ENCODE measurements around the gene IRF7. TPM values are rescaled to one million over a fixed set of nuclear protein-coding genes. Genes with fewer than 3 reads are reported as not detected.

IRF7 gene
- total RNA-seq, 5 donors from 2014 or later (not counting 1 experiment from before 2014, with no cell fraction given), result 58.9 to 128 (median 73.7) TPM

- no CpG with 5 or more reads among the region's 13 CpGs for WGBS (ENCODE audit: insufficient coverage)
- POLR2A ChIA-PET, result no interaction called here
- H3K9me3 ChIP-seq, result no peaks in the 10 kb centered on the region
Observed at GRCh38 chr11:620201-620600, 4.5 kb upstream of the IRF7 start.

DNA sequence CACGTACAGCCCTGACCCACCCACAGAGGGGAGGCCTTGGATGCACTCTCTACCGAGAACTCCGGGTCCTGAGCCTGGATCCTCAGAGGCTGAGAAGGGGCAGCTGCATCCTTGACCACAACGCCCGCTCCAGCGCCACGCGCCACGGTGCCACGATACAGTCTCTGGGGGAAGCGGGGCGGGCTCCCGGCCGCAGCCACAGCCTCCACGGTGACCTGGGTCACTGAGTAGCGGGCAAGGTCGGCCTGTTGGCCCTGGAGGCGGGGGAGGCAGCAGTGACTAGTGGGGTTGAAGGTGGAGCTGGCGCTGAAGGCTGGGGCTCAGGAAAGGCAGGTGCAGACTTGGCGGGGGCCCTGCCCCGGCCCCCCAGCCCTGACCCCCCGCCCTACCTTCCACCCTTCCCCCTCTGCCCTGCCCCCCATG is 3.9 kb upstream of the IRF7 start:
- H3K27me3 ChIP-seq (replicated peaks in 1 of 2; ENCODE audit: control insufficient read depth in 2 of 2, extremely low read depth in 1 of 2, insufficient read depth in 2 of 2, low read length in 1 of 2), result peaks cover 0 to 26% of the 10 kb centered on the region in 2 experiments
- DNase-seq (no peak), ATAC-seq (replicated peaks in 1 of 4) (no peak)
- WGBS (ENCODE audit: insufficient coverage), result 96% methylated on average over 8 of the region's 22 CpGs
- no peak overlapping the region for H3K4me3 ChIP-seq (ENCODE audit: control insufficient read depth in 1 of 2, extremely low read depth in 1 of 2, low read length in 1 of 2)
- peaks cover 0 to 21% of the 10 kb centered on the region in 2 experiments for H3K4me1 ChIP-seq (ENCODE audit: control insufficient read depth in 1 of 2, extremely low read depth in 1 of 2, insufficient read depth in 2 of 2, low read length in 2 of 2)
- Mint-ChIP-seq H3K9me3 (no peaks in the 10 kb centered on the region), H3K27ac (no peak overlapping the region), H3K27me3 (peaks cover 0 to 4% of the 10 kb centered on the region in 2 donors), H3K36me3 (no peaks in the 10 kb centered on the region), H3K4me1 (peaks cover 5 to 10% (median 9%) of the 10 kb centered on the region in 3 donors), H3K4me3 (no peak overlapping the region)
- no peak overlapping the region for H3K27ac ChIP-seq (ENCODE audit: low read length)
- H3K36me3 ChIP-seq (ENCODE audit: control insufficient read depth in 2 of 2, extremely low read depth in 1 of 2, insufficient read depth in 1 of 2, low read length in 1 of 2), result peaks cover 0 to under 1% of the 10 kb centered on the region in 2 donors
- CTCF ChIA-PET, result no interaction called here
- POLR2A ChIA-PET, result no interaction called here
- no peaks in the 10 kb centered on the region for H3K9me3 ChIP-seq

More at GRCh38 chr11:620201-620600, 4.5 kb upstream of the IRF7 start:
- DNase-seq (no peak), ATAC-seq (replicated peaks in 1 of 4) (no peak)
- peaks cover 5 to 10% (median 8%) of the 10 kb centered on the region in 3 donors for H3K4me1 Mint-ChIP-seq
- CTCF ChIA-PET, result no interaction called here
- Histone ChIP-seq H3K4me1 (ENCODE audit: control insufficient read depth in 1 of 2, extremely low read depth in 1 of 2, insufficient read depth in 2 of 2, low read length in 2 of 2) (peaks cover 0 to 15% of the 10 kb centered on the region in 2 experiments), H3K4me3 (ENCODE audit: control insufficient read depth in 1 of 2, extremely low read depth in 1 of 2, low read length in 1 of 2) (no peak overlapping the region), H3K27me3 (replicated peaks in 1 of 2; ENCODE audit: control insufficient read depth in 2 of 2, extremely low read depth in 1 of 2, insufficient read depth in 2 of 2, low read length in 1 of 2) (peaks cover 0 to 32% of the 10 kb centered on the region in 2 experiments), H3K27ac (ENCODE audit: low read length) (no peak overlapping the region), H3K36me3 (ENCODE audit: control insufficient read depth in 2 of 2, extremely low read depth in 1 of 2, insufficient read depth in 1 of 2, low read length in 1 of 2) (no peaks in the 10 kb centered on the region)
- H3K27ac Mint-ChIP-seq, result no peak overlapping the region
- peaks cover under 1 to 4% of the 10 kb centered on the region in 2 donors for H3K27me3 Mint-ChIP-seq
- H3K4me3 Mint-ChIP-seq, result no peak overlapping the region
- no peaks in the 10 kb centered on the region for H3K9me3 Mint-ChIP-seq
- H3K36me3 Mint-ChIP-seq, result no peaks in the 10 kb centered on the region

- WGBS (ENCODE audit: insufficient coverage), result 92% methylated on average over 15 of the region's 24 CpGs
- H3K9me3 Mint-ChIP-seq, result no peaks in the 10 kb centered on the region
- H3K4me1 Mint-ChIP-seq, result peaks cover 10 to 15% (median 11%) of the 10 kb centered on the region in 3 donors
- H3K36me3 Mint-ChIP-seq, result no peaks in the 10 kb centered on the region
- peaks cover 0 to 7% of the 10 kb centered on the region in 2 donors for H3K36me3 ChIP-seq (ENCODE audit: control insufficient read depth in 2 of 2, extremely low read depth in 1 of 2, insufficient read depth in 1 of 2, low read length in 1 of 2)
- ChIA-PET POLR2A (no interaction called here), CTCF (no interaction called here)
- H3K27me3 ChIP-seq (replicated peaks in 1 of 2; ENCODE audit: control insufficient read depth in 2 of 2, extremely low read depth in 1 of 2, insufficient read depth in 2 of 2, low read length in 1 of 2), result peaks cover 0 to 20% of the 10 kb centered on the region in 2 experiments
- no peak for ATAC-seq (replicated peaks in 1 of 4)
- peaks cover 0 to 27% of the 10 kb centered on the region in 2 experiments for H3K4me1 ChIP-seq (ENCODE audit: control insufficient read depth in 1 of 2, extremely low read depth in 1 of 2, insufficient read depth in 2 of 2, low read length in 2 of 2)
- no peaks in the 10 kb centered on the region for H3K9me3 ChIP-seq
- no peak overlapping the region for H3K4me3 Mint-ChIP-seq
- H3K27ac ChIP-seq (ENCODE audit: low read length), result no peak overlapping the region
- no peak overlapping the region for H3K4me3 ChIP-seq (ENCODE audit: control insufficient read depth in 1 of 2, extremely low read depth in 1 of 2, low read length in 1 of 2)
- H3K27ac Mint-ChIP-seq, result no peak overlapping the region
- peaks cover 0 to 4% of the 10 kb centered on the region in 2 donors for H3K27me3 Mint-ChIP-seq
- DNase-seq, result no peak
Observed at GRCh38 chr11:618856-619627, 3.3 kb upstream of the IRF7 start.

DNA sequence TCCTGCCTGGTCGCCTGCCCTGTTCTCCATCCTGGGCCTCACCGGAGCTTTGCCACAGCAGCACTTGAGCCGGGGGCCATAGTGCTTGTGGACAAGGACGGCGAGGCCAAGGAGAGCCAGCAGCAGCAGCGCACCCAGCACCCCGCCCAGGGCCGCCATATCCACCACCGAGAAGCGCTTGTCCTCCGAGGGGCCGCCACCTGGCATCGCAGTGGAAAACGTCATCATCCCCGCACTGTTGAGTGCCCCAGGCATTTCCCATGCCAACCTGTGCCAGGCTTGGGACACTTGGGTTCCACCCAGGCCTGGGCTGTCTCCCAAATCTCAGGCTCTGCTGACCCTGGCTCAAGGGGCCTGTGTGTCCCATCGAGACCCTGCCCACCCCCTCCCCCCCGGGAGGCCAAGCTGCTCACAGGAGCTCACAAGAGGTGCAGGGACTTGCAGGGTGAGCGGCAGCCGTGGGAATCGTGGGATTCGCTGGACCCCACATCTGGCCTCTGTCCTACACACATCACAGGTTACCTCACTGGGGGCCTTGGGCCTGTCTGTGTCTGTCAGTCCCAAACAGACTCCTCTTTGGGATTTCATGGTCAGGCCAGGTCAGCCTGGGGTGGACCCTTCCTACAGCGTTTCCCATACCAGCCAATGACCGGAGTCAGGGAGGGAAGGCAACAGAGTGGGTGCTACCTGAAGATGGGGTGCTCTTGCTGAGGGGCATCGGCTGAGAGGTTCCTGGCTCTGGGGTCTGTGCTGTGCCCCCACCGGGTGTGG is 2.3 kb upstream of the IRF7 start:
- ChIA-PET POLR2A (no interaction called here), CTCF (interaction anchor here in 1 of 2 donors (0.6 kb wide), 1 partner anchor 129 kb away, joined by 6 read pairs; no protein-coding TSS in a partner anchor)
- Mint-ChIP-seq H3K9me3 (no peaks in the 10 kb centered on the region), H3K27me3 (no peaks in the 10 kb centered on the region), H3K4me3 (no peak overlapping the region), H3K36me3 (no peaks in the 10 kb centered on the region), H3K27ac (no peak overlapping the region), H3K4me1 (peaks cover 10 to 21% (median 16%) of the 10 kb centered on the region in 3 donors)
- peaks cover 0 to 11% of the 10 kb centered on the region in 2 experiments for H3K27me3 ChIP-seq (replicated peaks in 1 of 2; ENCODE audit: control insufficient read depth in 2 of 2, extremely low read depth in 1 of 2, insufficient read depth in 2 of 2, low read length in 1 of 2)
- H3K4me1 ChIP-seq (ENCODE audit: control insufficient read depth in 1 of 2, extremely low read depth in 1 of 2, insufficient read depth in 2 of 2, low read length in 2 of 2), result peaks cover 4 to 35% of the 10 kb centered on the region in 2 experiments
- H3K36me3 ChIP-seq (ENCODE audit: control insufficient read depth in 2 of 2, extremely low read depth in 1 of 2, insufficient read depth in 1 of 2, low read length in 1 of 2), result peaks cover 0 to 11% of the 10 kb centered on the region in 2 donors
- no peak overlapping the region for H3K4me3 ChIP-seq (ENCODE audit: control insufficient read depth in 1 of 2, extremely low read depth in 1 of 2, low read length in 1 of 2)
- H3K27ac ChIP-seq (ENCODE audit: low read length), result no peak overlapping the region
- no peaks in the 10 kb centered on the region for H3K9me3 ChIP-seq
- 91% methylated on average over 21 of the region's 25 CpGs for WGBS (ENCODE audit: insufficient coverage)
- ATAC-seq (replicated peaks in 1 of 4) (no peak), DNase-seq (no peak)

DNA sequence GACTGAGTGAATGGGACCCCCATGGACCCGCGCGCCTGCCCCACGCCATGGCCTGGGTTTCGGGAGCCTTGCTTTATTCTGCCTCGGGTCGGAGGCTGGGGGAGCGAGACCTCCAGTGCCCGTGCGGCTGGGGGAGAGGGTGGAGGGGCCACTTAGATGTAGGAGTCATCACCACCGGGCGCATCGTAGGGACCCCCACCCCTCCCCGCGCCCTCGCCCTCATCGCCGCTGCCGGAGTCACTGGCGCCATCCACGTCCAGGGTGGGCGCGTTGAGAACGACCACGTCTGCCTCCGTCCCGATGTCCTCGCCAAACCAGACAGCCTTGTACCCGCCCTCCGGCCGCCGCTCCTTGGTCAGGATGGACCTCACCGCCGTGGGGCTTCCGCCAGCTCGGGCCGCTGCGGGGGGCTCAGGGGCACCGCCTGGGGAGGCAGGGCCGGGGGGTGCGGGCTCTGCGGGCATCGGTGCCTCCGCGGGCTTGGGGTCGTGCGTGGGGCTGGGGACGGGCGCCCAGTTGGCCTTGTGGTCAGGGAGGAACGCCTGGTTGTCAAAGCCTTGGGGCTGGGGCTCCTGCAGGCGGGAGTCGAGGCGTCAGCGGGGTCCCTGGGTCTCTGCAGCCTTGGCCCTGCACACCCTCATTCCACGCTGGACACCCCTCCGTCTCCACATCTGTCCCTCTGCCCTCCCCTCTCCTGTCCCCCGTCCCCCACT is 1.6 kb upstream of the IRF7 start:
- ATAC-seq (replicated peaks in 1 of 4) (no peak), DNase-seq (no peak)
- H3K27ac ChIP-seq (ENCODE audit: low read length), result no peak overlapping the region
- POLR2A ChIA-PET, result no interaction called here
- CTCF ChIA-PET, result no interaction called here
- Mint-ChIP-seq H3K9me3 (no peaks in the 10 kb centered on the region), H3K4me3 (no peak overlapping the region), H3K4me1 (peaks cover 10 to 22% (median 16%) of the 10 kb centered on the region in 3 donors), H3K36me3 (peaks cover 2% of the 10 kb centered on the region), H3K27me3 (no peaks in the 10 kb centered on the region), H3K27ac (no peak overlapping the region)
- no peaks in the 10 kb centered on the region for H3K9me3 ChIP-seq
- peaks cover 0 to 11% of the 10 kb centered on the region in 2 experiments for H3K27me3 ChIP-seq (replicated peaks in 1 of 2; ENCODE audit: control insufficient read depth in 2 of 2, extremely low read depth in 1 of 2, insufficient read depth in 2 of 2, low read length in 1 of 2)
- 92% methylated on average over 56 of the region's 57 CpGs for WGBS (ENCODE audit: insufficient coverage)
- H3K4me1 ChIP-seq (ENCODE audit: control insufficient read depth in 1 of 2, extremely low read depth in 1 of 2, insufficient read depth in 2 of 2, low read length in 2 of 2), result peaks cover 4 to 43% of the 10 kb centered on the region in 2 experiments
- peaks cover 0 to 18% of the 10 kb centered on the region in 2 donors for H3K36me3 ChIP-seq (ENCODE audit: control insufficient read depth in 2 of 2, extremely low read depth in 1 of 2, insufficient read depth in 1 of 2, low read length in 1 of 2)
- H3K4me3 ChIP-seq (ENCODE audit: control insufficient read depth in 1 of 2, extremely low read depth in 1 of 2, low read length in 1 of 2), result no peak overlapping the region
